Endodermal cell (in vitro differentiated cells): Measurements from ENCODE around the gene PHF20. TPM values are rescaled to one million over a fixed set of nuclear protein-coding genes. Genes with fewer than 3 reads are reported as not detected.
A peak's percentile ranks its signal among the peaks of the same experiment; 100 is the strongest.

Experiments used
- DNase-seq: peaks from one replicate; pipeline ENCODE4 v3.0.0-alpha.2; 2017
- H3K27ac ChIP-seq: 2 replicates; pipeline ENCODE4 v1.5.1; 2013; ENCODE audit warnings: mild to moderate bottlenecking, low read depth, low read length, moderate library complexity
- H3K27me3 ChIP-seq: 2 replicates; pipeline ENCODE4 v1.6.1; 2013; ENCODE audit warnings: mild to moderate bottlenecking, low read length, moderate library complexity; ENCODE audit not compliant: insufficient read depth, control insufficient read depth, poor library complexity, severe bottlenecking
- H3K36me3 ChIP-seq: 2 replicates; pipeline ENCODE4 v1.7.0; 2013; ENCODE audit warnings: mild to moderate bottlenecking, low read length, moderate library complexity; ENCODE audit not compliant: control insufficient read depth, insufficient read depth
- H3K4me1 ChIP-seq: one replicate; pipeline ENCODE4 v1.7.0; 2013; ENCODE audit warnings: low read length; ENCODE audit not compliant: control insufficient read depth, insufficient read depth
- H3K4me3 ChIP-seq: 2 replicates; pipeline ENCODE4 v1.5.1; 2013; ENCODE audit warnings: mild to moderate bottlenecking, low read length, moderate library complexity
- H3K9ac ChIP-seq: 2 replicates; pipeline ENCODE4 v1.6.1; 2013; ENCODE audit warnings: mild to moderate bottlenecking, low read length, moderate library complexity; ENCODE audit not compliant: poor library complexity, severe bottlenecking; ENCODE audit errors: extremely low read depth
- H3K9me3 ChIP-seq: 2 replicates; pipeline ENCODE4 v1.6.1; 2013; ENCODE audit warnings: mild to moderate bottlenecking, low read length, moderate library complexity; ENCODE audit not compliant: control insufficient read depth
- H3K27ac Mint-ChIP-seq: 2 replicates; pipeline ENCODE4 v1.8.0; 2020; ENCODE audit warnings: mixed read lengths
- H3K27me3 Mint-ChIP-seq: 2 replicates; pipeline ENCODE4 v1.8.0; 2021; ENCODE audit warnings: mild to moderate bottlenecking, mixed read lengths; ENCODE audit not compliant: insufficient read depth
- H3K36me3 Mint-ChIP-seq: 2 replicates; pipeline ENCODE4 v1.8.0; 2020; ENCODE audit warnings: low read depth, mixed read lengths
- H3K4me1 Mint-ChIP-seq: 2 replicates; pipeline ENCODE4 v1.8.0; 2020; ENCODE audit warnings: mixed read lengths
- H3K4me3 Mint-ChIP-seq: 2 replicates; pipeline ENCODE4 v1.8.0; 2020; ENCODE audit warnings: mild to moderate bottlenecking, moderate library complexity, mixed read lengths
- H3K9me3 Mint-ChIP-seq: 2 replicates; pipeline ENCODE4 v1.8.0; 2020; ENCODE audit warnings: mild to moderate bottlenecking, mixed read lengths
- CTCF ChIP-seq: fragments of 200-600 bp; sonication (generic); conservative IDR thresholded peaks from 2 replicates; pipeline ENCODE4 v1.5.0; 2021; ENCODE audit warnings: antibody characterized with exemption, mild to moderate bottlenecking
- WGBS, 2 experiments: methylation state at CpG; one replicate each; pipeline versions ENCODE4 v1.1.5 to v1.1.7; 2013; ENCODE audit warnings: missing lambda C conversion rate in 2 of 2, mixed read lengths in 1 of 2; ENCODE audit not compliant: insufficient coverage in 1 of 2, insufficient read length in 1 of 2; 5-methylcytosine and 5-hydroxymethylcytosine counted together
- total RNA-seq, 2 donors: library from RNA; stranded (reverse); fragmentation: NEBNext Ultra II Directional in 1 of 2; extraction: Animal tissue kit (Norgen Biotek cat#: 25700) in 1 of 2; gene quantifications; 2 replicates in 1 of 2; 3 replicates in 1 of 2; pipeline ENCODE4 v1.2.1, GENCODE V29; 2021

The PHF20 gene
- total RNA-seq, 2 donors from 2014 or later, result 68.1 to 78.8 TPM

DNA sequence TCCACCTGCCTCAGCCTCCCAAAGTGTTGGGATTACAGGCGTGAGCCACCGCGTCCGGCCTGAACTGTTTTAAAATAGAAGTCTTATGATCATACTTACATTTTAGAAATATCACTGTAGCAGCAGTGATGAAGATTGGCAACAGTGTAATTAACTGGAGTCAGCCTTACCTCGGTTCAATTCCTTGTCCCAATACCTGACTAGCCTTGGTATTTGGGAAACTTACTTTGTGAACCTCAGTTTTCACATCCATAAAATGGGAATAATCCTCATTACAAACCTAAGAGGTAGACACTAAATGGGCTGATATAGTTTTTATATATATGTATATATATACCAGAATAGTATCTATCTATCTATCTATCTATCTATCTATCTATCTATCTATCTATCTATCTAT lies 19.3 kb downstream of the PHF20 start:
- peaks cover 24% of the 10 kb centered on the region for H3K36me3 Mint-ChIP-seq
- peaks cover 10% of the 10 kb centered on the region for H3K36me3 ChIP-seq
- no peak overlapping the region for H3K27ac Mint-ChIP-seq

GRCh38 chr20:35791821-35792220 lies 20.0 kb downstream of the PHF20 start:
- WGBS, 2 experiments, result 86 to 97% methylated on average over 3 of the region's 3 CpGs

More for the DNA sequence above, 19.3 kb downstream of the PHF20 start:
- no peaks in the 10 kb centered on the region for H3K27me3 ChIP-seq
- H3K4me3 ChIP-seq, result no peak overlapping the region
- Mint-ChIP-seq H3K9me3 (no peaks in the 10 kb centered on the region), H3K27me3 (no peaks in the 10 kb centered on the region), H3K4me1 (peaks cover 3% of the 10 kb centered on the region), H3K4me3 (no peak overlapping the region)
- no peak for TF ChIP-seq CTCF
- no peak overlapping the region for H3K27ac ChIP-seq
- no peak overlapping the region for H3K9ac ChIP-seq
- no peak for DNase-seq
- no peaks in the 10 kb centered on the region for H3K9me3 ChIP-seq
- no peaks in the 10 kb centered on the region for H3K4me1 ChIP-seq
- 98% methylated on average over 5 of the region's 5 CpGs; no CpG with 5 or more reads in 1 of the 2 experiments for WGBS, 2 experiments

GRCh38 chr20:35792740-35793139 lies 20.9 kb downstream of the PHF20 start:
- WGBS, 2 experiments, result 96 to 100% methylated on average over 3 to 4 of the region's 4 CpGs
- Histone ChIP-seq H3K27me3 (no peaks in the 10 kb centered on the region), H3K9ac (no peak overlapping the region), H3K4me3 (no peak overlapping the region), H3K9me3 (no peaks in the 10 kb centered on the region), H3K4me1 (no peaks in the 10 kb centered on the region), H3K36me3 (peaks cover 10% of the 10 kb centered on the region), H3K27ac (no peak overlapping the region)
- no peak for DNase-seq
- peaks cover 3% of the 10 kb centered on the region for H3K4me1 Mint-ChIP-seq
- TF ChIP-seq CTCF, result no peak
- H3K9me3 Mint-ChIP-seq, result no peaks in the 10 kb centered on the region
- H3K4me3 Mint-ChIP-seq, result no peak overlapping the region
- H3K27me3 Mint-ChIP-seq, result no peaks in the 10 kb centered on the region
- H3K36me3 Mint-ChIP-seq, result peaks cover 26% of the 10 kb centered on the region
- H3K27ac Mint-ChIP-seq, result no peak overlapping the region

More at GRCh38 chr20:35791821-35792220, 20.0 kb downstream of the PHF20 start:
- no peaks in the 10 kb centered on the region for H3K9me3 ChIP-seq
- no peak overlapping the region for H3K9ac ChIP-seq
- no peak for DNase-seq
- no peak overlapping the region for H3K4me3 Mint-ChIP-seq
- no peak overlapping the region for H3K27ac ChIP-seq
- peaks cover 10% of the 10 kb centered on the region for H3K36me3 ChIP-seq
- H3K4me3 ChIP-seq, result no peak overlapping the region
- H3K36me3 Mint-ChIP-seq, result peaks cover 26% of the 10 kb centered on the region
- H3K9me3 Mint-ChIP-seq, result no peaks in the 10 kb centered on the region
- H3K27me3 Mint-ChIP-seq, result no peaks in the 10 kb centered on the region
- H3K27ac Mint-ChIP-seq, result peak overlapping the region; percentile 10
- peaks cover 3% of the 10 kb centered on the region for H3K4me1 Mint-ChIP-seq
- no peaks in the 10 kb centered on the region for H3K27me3 ChIP-seq
- no peaks in the 10 kb centered on the region for H3K4me1 ChIP-seq
- no peak for TF ChIP-seq CTCF
